NCI-H446 treated with DMSO at 0.1 percent for 48 hours (cell line): ENCODE results near the gene AAR2.

Experiments
- DNase-seq: peaks from one replicate; lab custom pipeline; 2025; lab: John Stamatoyannopoulos, UW

Gene AAR2

GRCh38 chr20:36260316-36260715 is 24.0 kb downstream of the AAR2 start:
- DNase-seq = no peak

GRCh38 chr20:36261389-36262105 is 25.3 kb downstream of the AAR2 start:
- DNase-seq = no peak

GRCh38 chr20:36262440-36262839 is 26.2 kb downstream of the AAR2 start:
- DNase-seq = no peak

GRCh38 chr20:36264426-36265246 is 28.4 kb downstream of the AAR2 start:
- DNase-seq = no peak

- DNase-seq = no peak
Measured at GRCh38 chr20:36266189-36266588, 29.9 kb downstream of the AAR2 start.

- DNase-seq = no peak
Measured at GRCh38 chr20:36267605-36268381, 31.5 kb downstream of the AAR2 start.

GRCh38 chr20:36268440-36269342 is 32.4 kb downstream of the AAR2 start:
- no peak for DNase-seq

GRCh38 chr20:36269507-36269906 is 33.2 kb downstream of the AAR2 start:
- no peak for DNase-seq

GRCh38 chr20:36270744-36271638 is 34.7 kb downstream of the AAR2 start:
- DNase-seq = no peak

GRCh38 chr20:36271639-36272546 is 35.6 kb downstream of the AAR2 start:
- no peak for DNase-seq

- DNase-seq = no peak
Measured at GRCh38 chr20:36272547-36273220, 36.4 kb downstream of the AAR2 start.

- DNase-seq = no peak
Measured at GRCh38 chr20:36273414-36274180, 37.3 kb downstream of the AAR2 start.

GRCh38 chr20:36274181-36274841 is 38.0 kb downstream of the AAR2 start:
- DNase-seq = no peak

GRCh38 chr20:36275011-36275410 is 38.7 kb downstream of the AAR2 start:
- DNase-seq = no peak

GRCh38 chr20:36275441-36276189 is 39.3 kb downstream of the AAR2 start:
- no peak for DNase-seq

- DNase-seq = no peak
Measured at GRCh38 chr20:36277546-36277945, 41.3 kb downstream of the AAR2 start.

- DNase-seq = no peak
Measured at GRCh38 chr20:36279362-36279761, 43.1 kb downstream of the AAR2 start.
